K562 (cell line): ENCODE measurements around the gene PRDM15. TPM values are rescaled to one million over a fixed set of nuclear protein-coding genes. Genes with fewer than 3 reads are reported as not detected.

Source experiments
- ATAC-seq: fragments of 200-7000 bp; cut with Tn5 transposase; 3 replicates; pipeline ENCODE4 v1.9.1; 2020; ENCODE audit warnings: moderate library complexity
- BruUV-seq: library from RNA; stranded (reverse); fragments of 400-500 nt; replicated peaks from 2 replicates; lab custom pipeline; 2021; lab: Mats Ljungman, UMichigan
- CTCF ChIA-PET: fragments of 300-600 bp; formaldehyde crosslinking; extraction: SDS; loops from one replicate; lab custom pipeline; 2021; ENCODE audit warnings: low intra/inter-chr PET ratio; lab: Yijun Ruan, JAX
- POLR2A ChIA-PET: fragments of 300-600, 350-650 bp; sonication (Branson Sonifier 250); formaldehyde crosslinking; extraction: SDS; loops from one replicate; lab custom pipeline; 2021; ENCODE audit warnings: antibody characterized with exemption, inconsistent platforms; lab: Yijun Ruan, JAX
- DNase-seq, 4 experiments: peaks; one replicate each; pipeline versions ENCODE4 v3.0.0 to v3.0.0-alpha.2; 2011 to 2018; ENCODE audit warnings: low spot score in 3 of 4, mixed read lengths in 3 of 4; ENCODE audit errors: extremely low read depth in 1 of 4
- FAIRE-seq: peaks from 2 replicates; lab custom pipeline; 2011; peaks lifted over from hg19 to GRCh38; lab: Jason Lieb, UNC
- H2AFZ ChIP-seq: 2 replicates; pipeline ENCODE4 v1.6.0; 2011; ENCODE audit warnings: low read depth, low read length, control low read depth, inconsistent platforms
- H3K27ac ChIP-seq: fragments of 200-600 bp; 3 replicates; pipeline ENCODE4 v1.8.0; 2011; ENCODE audit warnings: low read depth, mild to moderate bottlenecking, control low read depth, inconsistent platforms, low read length, moderate library complexity, mixed read lengths; ENCODE audit errors: extremely low read depth
- H3K27me3 ChIP-seq, 2 experiments: fragments of 300-600 bp in 1 of 2; 2 replicates in 1 of 2; 3 replicates in 1 of 2; pipeline versions ENCODE4 v1.6.0 to v1.8.0; 2011; ENCODE audit warnings: inconsistent platforms in 2 of 2, low read length in 2 of 2, mild to moderate bottlenecking in 1 of 2, mixed read lengths in 1 of 2, moderate library complexity in 1 of 2; ENCODE audit not compliant: control insufficient read depth in 2 of 2, insufficient read depth in 2 of 2
- H3K36me3 ChIP-seq: fragments of 300-600 bp; 3 replicates; pipeline ENCODE4 v1.8.0; 2011; ENCODE audit warnings: mild to moderate bottlenecking, low read length, inconsistent platforms; ENCODE audit not compliant: control insufficient read depth, insufficient read depth
- H3K4me1 ChIP-seq, 2 experiments: fragments of 200-600 bp in 1 of 2; replicated peaks in 1 of 2; 2 replicates in 1 of 2; 3 replicates in 1 of 2; pipeline versions ENCODE4 v1.5.1 to v1.8.0; 2011; ENCODE audit warnings: inconsistent platforms in 2 of 2, low read length in 2 of 2, mild to moderate bottlenecking in 1 of 2, mixed read lengths in 1 of 2, moderate library complexity in 1 of 2; ENCODE audit not compliant: control insufficient read depth in 2 of 2, insufficient read depth in 2 of 2
- H3K4me2 ChIP-seq: 2 replicates; pipeline ENCODE4 v1.6.1; 2011; ENCODE audit warnings: low read length, control low read depth, inconsistent platforms, mixed read lengths; ENCODE audit not compliant: insufficient read depth
- H3K4me3 ChIP-seq: fragments of 200-600 bp; sonication (generic), shearing (Covaris generic); 2 replicates; pipeline ENCODE4 v1.5.1; 2016; ENCODE audit warnings: control low read depth, inconsistent platforms
- H3K79me2 ChIP-seq: fragments of 200-600 bp; 3 replicates; pipeline ENCODE4 v1.8.0; 2011; ENCODE audit warnings: low read length, inconsistent platforms; ENCODE audit not compliant: control insufficient read depth, insufficient read depth
- H3K9ac ChIP-seq, 2 experiments: 2 replicates each; pipeline versions ENCODE4 v1.6.0 to v1.6.1; 2011; ENCODE audit warnings: low read depth in 2 of 2, low read length in 2 of 2, control low read depth in 1 of 2, inconsistent platforms in 1 of 2, mild to moderate bottlenecking in 1 of 2, mixed read lengths in 1 of 2; ENCODE audit not compliant: insufficient read depth in 1 of 2
- H3K9me1 ChIP-seq: one replicate; pipeline ENCODE4 v1.6.0; 2011; ENCODE audit warnings: inconsistent platforms, mild to moderate bottlenecking, low read length, moderate library complexity; ENCODE audit not compliant: control insufficient read depth, insufficient read depth
- H3K9me3 ChIP-seq: replicated peaks from 2 replicates; pipeline ENCODE4 v1.5.1; 2011; ENCODE audit warnings: low read depth, low read length, inconsistent platforms; ENCODE audit not compliant: control insufficient read depth, insufficient read depth
- H4K20me1 ChIP-seq: replicated peaks from 2 replicates; pipeline ENCODE4 v1.6.1; 2011; ENCODE audit warnings: low read length, inconsistent platforms, mixed read lengths; ENCODE audit not compliant: control insufficient read depth, insufficient read depth
- KLF10 ChIP-seq: fragments of 250-450 bp; sonication (Bioruptor Pico); IDR thresholded peaks from 2 replicates; pipeline ENCODE4 v1.6.1; 2021; ENCODE audit warnings: matching md5 sums
- ZFP30 ChIP-seq: fragments of 250-450 bp; sonication (Bioruptor Pico); IDR thresholded peaks from 2 replicates; pipeline ENCODE4 v1.8.0; 2022; ENCODE audit warnings: moderate library complexity, mild to moderate bottlenecking, inconsistent platforms, borderline replicate concordance
- ZNF184 ChIP-seq: sonication (generic); formaldehyde crosslinking; IDR thresholded peaks from 2 replicates; pipeline ENCODE4 v1.5.0; 2020; ENCODE audit warnings: missing genetic modification reagents
- ZNF224 ChIP-seq: sonication (generic); formaldehyde crosslinking; IDR thresholded peaks from 2 replicates; pipeline ENCODE4 v1.8.0; 2022; ENCODE audit warnings: mild to moderate bottlenecking, missing genetic modification reagents
- ZNF79 ChIP-seq: fragments of 250-450 bp; sonication (Bioruptor Pico); IDR thresholded peaks from 2 replicates; pipeline ENCODE4 v1.4.0; 2020; ENCODE audit warnings: low read depth, mild to moderate bottlenecking, moderate library complexity
- WGBS: fragments of 100-300 bp; shearing (Covaris generic); methylation state at CpG from one replicate; pipeline ENCODE4 v1.1.6; 2016; ENCODE audit warnings: low coverage, mixed read lengths; ENCODE audit not compliant: insufficient coverage; ENCODE audit errors: missing lambda C conversion rate; 5-methylcytosine and 5-hydroxymethylcytosine counted together
- in situ Hi-C: fragments of 300-500 bp; cut with MboI; formaldehyde crosslinking; loops from 4 replicates; pipeline ENCODE4 v1.15.0; 2018; ENCODE audit warnings: inconsistent platforms, mixed read lengths
- intact Hi-C: fragments of 100-400 bp; cut with micrococcal nuclease; formaldehyde crosslinking; loops from 2 replicates; pipeline ENCODE4 v1.14.2; 2022
- polyA plus RNA-seq, 8 experiments: library from polyadenylated mRNA; depleted of rRNA in 4 of 8; stranded (reverse) in 5 of 8; unstranded in 3 of 8; fragments of >200 nt; fragmentation: Nextera tagmentation in 2 of 8; fragmentation: Illumina TruSeq in 1 of 8; extraction: Ambion mirVana in 2 of 8; extraction: Trizol in 1 of 8; gene quantifications; 2 replicates each; pipeline versions ENCODE4 v1.2.1 to v1.2.3, GENCODE V29; 2011 to 2014; ENCODE audit warnings: inconsistent platforms in 1 of 8, missing spikeins in 1 of 8
- total RNA-seq, 7 experiments: library from RNA; depleted of rRNA in 6 of 7; stranded (reverse); fragments of >200 nt in 6 of 7; fragmentation: Illumina TruSeq in 2 of 7; extraction: Trizol in 2 of 7; gene quantifications; 2 replicates each; pipeline versions ENCODE4 v1.2.1 to v1.2.3, GENCODE V29; 2011 to 2021; ENCODE audit warnings: low replicate concordance in 1 of 7
- TF ChIP-seq, protein P1 (sequence below): sonication (generic); formaldehyde crosslinking; IDR thresholded peaks from 2 replicates; pipeline ENCODE4 v1.9.0; 2022; ENCODE audit warnings: mild to moderate bottlenecking, missing genetic modification reagents

PRDM15 gene
- total and polyA plus RNA-seq, 9 of the 15 experiments (the other 6 are each of a cell fraction or from before 2014, with no cell fraction given) = 0.93 to 9.2 (median 6.2) TPM

DNA sequence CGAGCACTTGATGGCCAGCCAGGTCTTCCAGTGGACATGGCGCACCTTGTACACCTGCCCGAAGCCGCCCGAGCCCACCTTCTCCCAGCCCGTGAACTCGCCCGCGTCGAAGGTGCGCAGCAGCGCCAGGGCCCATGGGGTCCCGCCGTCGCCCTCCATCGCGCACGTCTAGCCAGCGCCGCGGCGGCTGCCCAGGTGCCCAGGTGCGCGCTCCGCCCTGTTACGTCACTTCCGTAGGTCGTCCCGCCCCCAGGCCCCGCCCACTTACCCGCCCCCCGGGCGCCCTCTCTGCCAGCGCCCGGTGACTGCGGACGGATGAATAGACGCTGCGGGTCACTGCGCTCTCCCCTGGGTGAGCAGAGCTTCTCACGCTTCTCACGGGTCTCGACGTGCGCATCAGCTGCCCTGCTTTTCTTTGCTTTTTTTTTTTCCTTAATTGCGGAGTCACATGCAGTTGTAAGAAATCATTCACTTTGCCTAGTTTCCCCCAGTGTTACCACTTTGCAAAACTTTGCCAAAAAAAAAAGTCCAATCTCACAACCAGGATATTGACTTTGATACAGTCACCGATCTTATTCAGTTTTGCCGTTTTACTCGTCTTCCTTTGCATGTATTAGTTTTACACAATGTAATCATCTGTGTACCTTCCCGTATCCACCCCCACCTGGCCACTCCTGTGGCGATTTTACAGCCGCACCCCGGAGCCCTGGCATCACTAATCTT lies 112.1 kb downstream of the PRDM15 start, which contains the start of gene RIPK4:
Gene RIPK4, minus strand, starts transcription at position 170 of the 723 bp plus-strand sequence. Its CDS starts 11 bp downstream, at position 159.
- no peaks in the 10 kb centered on the region for H3K9me1 ChIP-seq
- ChIA-PET CTCF (no interaction called here), POLR2A (no interaction called here)
- DNase-seq (no peak), ATAC-seq (no peak), FAIRE-seq (no peak)
- no peak within 1 kb of the TSS for H3K4me2 ChIP-seq
- H4K20me1 ChIP-seq = peaks cover 9% of the 10 kb centered on the region; the same call in 1 of the 2 replicates
- H2AFZ ChIP-seq = no peak within 1 kb of the TSS
- no TSS peak for BruUV-seq
- no peak within 1 kb of the TSS for H3K9ac ChIP-seq
- intact Hi-C loops = no loop called here
- in situ Hi-C loops = no loop called here
- no peaks in the 10 kb centered on the region for H3K36me3 ChIP-seq
- H3K27ac ChIP-seq = no peak within 1 kb of the TSS
- no peaks in the 10 kb centered on the region for H3K9me3 ChIP-seq
- TF ChIP-seq ZNF184 = no peak
- no peak for TF ChIP-seq ZFP30
- no peak for TF ChIP-seq ZNF224 (CRISPR knock-in tag)
- no peak for TF ChIP-seq KLF10 (CRISPR knock-in tag)
- TF ChIP-seq, protein P1, sequence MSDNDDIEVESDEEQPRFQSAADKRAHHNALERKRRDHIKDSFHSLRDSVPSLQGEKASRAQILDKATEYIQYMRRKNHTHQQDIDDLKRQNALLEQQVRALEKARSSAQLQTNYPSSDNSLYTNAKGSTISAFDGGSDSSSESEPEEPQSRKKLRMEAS (CRISPR knock-in tag) = no peak
- TF ChIP-seq ZNF79 (CRISPR knock-in tag) = no peak
- H3K4me1 ChIP-seq = no peaks in the 10 kb centered on the region; a peak in 2 of 5 replicates
- H3K27me3 ChIP-seq = peaks cover 49 to 79% of the 10 kb centered on the region in 2 experiments
- H3K4me3 ChIP-seq = no peak within 1 kb of the TSS
- 61% methylated on average over 29 of the region's 53 CpGs for WGBS
- no peaks in the 10 kb centered on the region for H3K79me2 ChIP-seq
